HepG2 (cell line): ENCODE measurements around the gene THRB. TPM values are rescaled to one million over a fixed set of nuclear protein-coding genes. Genes with fewer than 3 reads are reported as not detected.
A peak's percentile ranks its signal among the peaks of the same experiment; 100 is the strongest.

Experiments used
- ELF3 ChIP-seq: IDR thresholded peaks from 2 replicates; pipeline ENCODE4 v1.6.1; 2016; ENCODE audit warnings: missing genetic modification reagents, missing compliant biosample characterization
- ETV5 ChIP-seq: IDR thresholded peaks from 2 replicates; pipeline ENCODE4 v1.6.1; 2018; ENCODE audit warnings: missing biosample characterization, missing genetic modification reagents, inconsistent platforms, borderline replicate concordance
- FOXP1 ChIP-seq, 2 experiments: fragments of 450-650 bp in 1 of 2; IDR thresholded peaks; 2 replicates each; pipeline ENCODE4 v1.6.1; 2017 to 2018; ENCODE audit warnings: antibody characterized with exemption in 1 of 2
- HDAC1 ChIP-seq: sonication (generic); formaldehyde crosslinking; IDR thresholded peaks from 2 replicates; pipeline ENCODE4 v1.5.1; 2020; ENCODE audit warnings: mild to moderate bottlenecking, missing genetic modification reagents
- HNF4A ChIP-seq: sonication (generic); formaldehyde crosslinking; IDR thresholded peaks from 2 replicates; pipeline ENCODE4 v1.4.0; 2020; ENCODE audit warnings: missing genetic modification reagents
- HNF4G ChIP-seq, 2 experiments: sonication (generic) in 1 of 2; formaldehyde crosslinking in 1 of 2; IDR thresholded peaks; 2 replicates each; pipeline versions ENCODE4 v1.4.0 to v1.6.1; 2011 to 2020; ENCODE audit warnings: borderline replicate concordance in 2 of 2, low read depth in 2 of 2, mild to moderate bottlenecking in 2 of 2, low read length in 1 of 2, missing genetic modification reagents in 1 of 2, moderate library complexity in 1 of 2
- HOXA9 ChIP-seq: sonication (generic); formaldehyde crosslinking; IDR thresholded peaks from 2 replicates; pipeline ENCODE4 v1.8.1; 2022; ENCODE audit warnings: missing genetic modification reagents, mild to moderate bottlenecking, moderate library complexity, borderline replicate concordance
- KAT8 ChIP-seq: IDR thresholded peaks from 2 replicates; pipeline ENCODE4 v1.6.1; 2016; ENCODE audit warnings: missing genetic modification reagents, missing compliant biosample characterization
- NCOR1 ChIP-seq: fragments of 200-600 bp; sonication (generic); IDR thresholded peaks from 2 replicates; pipeline ENCODE4 v1.7.0; 2017; ENCODE audit warnings: antibody characterized with exemption, low read length, borderline replicate concordance
- NR1H2 ChIP-seq: sonication (generic); formaldehyde crosslinking; IDR thresholded peaks from 2 replicates; pipeline ENCODE4 v1.8.1; 2022; ENCODE audit warnings: low read depth, missing genetic modification reagents, borderline replicate concordance
- POGZ ChIP-seq: sonication (generic); formaldehyde crosslinking; IDR thresholded peaks from 2 replicates; pipeline ENCODE4 v1.4.0; 2020; ENCODE audit warnings: mild to moderate bottlenecking, missing genetic modification reagents
- RARA ChIP-seq: IDR thresholded peaks from 2 replicates; pipeline ENCODE4 v1.6.1; 2016; ENCODE audit warnings: missing genetic modification reagents, missing compliant biosample characterization
- RFX5 ChIP-seq: IDR thresholded peaks from 2 replicates; pipeline ENCODE4 v1.6.1; 2011; ENCODE audit warnings: low read depth, low read length, improper control_type of control experiment
- RFXAP ChIP-seq: sonication (generic); formaldehyde crosslinking; IDR thresholded peaks from 2 replicates; pipeline ENCODE4 v1.4.0; 2020; ENCODE audit warnings: missing genetic modification reagents, borderline replicate concordance
- SAFB2 ChIP-seq: sonication (generic); formaldehyde crosslinking; IDR thresholded peaks from 2 replicates; pipeline ENCODE4 v1.5.1; 2020; ENCODE audit warnings: missing genetic modification reagents, low read depth, mild to moderate bottlenecking, borderline replicate concordance
- SALL1 ChIP-seq: sonication (generic); formaldehyde crosslinking; IDR thresholded peaks from 2 replicates; pipeline ENCODE4 v1.8.0; 2022; ENCODE audit warnings: mild to moderate bottlenecking, missing genetic modification reagents
- SMYD3 ChIP-seq: sonication (generic); formaldehyde crosslinking; IDR thresholded peaks from 2 replicates; pipeline ENCODE4 v1.8.1; 2023; ENCODE audit warnings: mild to moderate bottlenecking, missing genetic modification reagents
- SNRNP70 ChIP-seq: fragments of 200-400 bp; formaldehyde crosslinking; IDR thresholded peaks from 2 replicates; pipeline ENCODE4 v1.6.1; 2017; ENCODE audit warnings: mild to moderate bottlenecking, low read depth, low read length, moderate library complexity
- SOX13 ChIP-seq, 3 experiments: fragments of 450-650 bp in 1 of 3; sonication (generic) in 1 of 3; formaldehyde crosslinking in 1 of 3; IDR thresholded peaks in 2 of 3; conservative IDR thresholded peaks in 1 of 3; 2 replicates each; pipeline versions ENCODE4 v1.5.0 to v1.6.1; 2016 to 2020; ENCODE audit warnings: antibody characterized with exemption in 1 of 3, mild to moderate bottlenecking in 1 of 3, missing compliant biosample characterization in 1 of 3, missing genetic modification reagents in 1 of 3, moderate library complexity in 1 of 3
- SOX6 ChIP-seq, 2 experiments: fragments of 450-650 bp in 1 of 2; sonication (generic) in 1 of 2; formaldehyde crosslinking in 1 of 2; IDR thresholded peaks; 2 replicates each; pipeline versions ENCODE4 v1.4.0 to v1.6.1; 2017 to 2020; ENCODE audit warnings: antibody characterized with exemption in 1 of 2, mild to moderate bottlenecking in 1 of 2, missing genetic modification reagents in 1 of 2
- TBX2 ChIP-seq: sonication (generic); formaldehyde crosslinking; IDR thresholded peaks from 2 replicates; pipeline ENCODE4 v1.5.0; 2020; ENCODE audit warnings: missing genetic modification reagents, mild to moderate bottlenecking, borderline replicate concordance
- TEAD3 ChIP-seq: optimal IDR thresholded peaks from 2 replicates; pipeline ENCODE3; 2016; ENCODE audit warnings: borderline replicate concordance
- ZMAT3 ChIP-seq: sonication (generic); formaldehyde crosslinking; conservative IDR thresholded peaks from 2 replicates; pipeline ENCODE4 v1.7.0; 2021; ENCODE audit warnings: missing genetic modification reagents
- ZNF30 ChIP-seq: sonication (generic); formaldehyde crosslinking; IDR thresholded peaks from 2 replicates; pipeline ENCODE4 v1.5.0; 2020; ENCODE audit warnings: mild to moderate bottlenecking, missing genetic modification reagents
- ZNF383 ChIP-seq: sonication (generic); formaldehyde crosslinking; IDR thresholded peaks from 2 replicates; pipeline ENCODE4 v1.4.0; 2020; ENCODE audit warnings: missing genetic modification reagents, mild to moderate bottlenecking, borderline replicate concordance
- ZNF614 ChIP-seq: IDR thresholded peaks from 2 replicates; pipeline ENCODE4 v1.6.1; 2018; ENCODE audit warnings: missing biosample characterization, missing genetic modification reagents, inconsistent platforms, borderline replicate concordance
- ZNF619 ChIP-seq: sonication (generic); formaldehyde crosslinking; IDR thresholded peaks from 2 replicates; pipeline ENCODE4 v1.4.0; 2020; ENCODE audit warnings: mild to moderate bottlenecking, missing genetic modification reagents
- polyA plus RNA-seq, 8 experiments: library from polyadenylated mRNA; depleted of rRNA in 3 of 8; stranded (reverse) in 7 of 8; unstranded in 1 of 8; fragments of >200 nt; fragmentation: Illumina TruSeq in 4 of 8; extraction: Trizol in 4 of 8; gene quantifications; 2 replicates each; pipeline versions ENCODE4 v1.2.1 to v1.2.3, GENCODE V29; 2011 to 2016; ENCODE audit warnings: low read depth in 4 of 8, missing spikeins in 1 of 8, mixed read lengths in 1 of 8; ENCODE audit not compliant: insufficient read depth in 1 of 8
- total RNA-seq, 5 experiments: library from RNA; depleted of rRNA; stranded (reverse); fragments of >200 nt; fragmentation: Illumina TruSeq; extraction: Trizol; gene quantifications; 2 replicates each; pipeline ENCODE4 v1.2.3, GENCODE V29; 2016; ENCODE audit warnings: low read depth in 1 of 5
- TF ChIP-seq, protein P1 (sequence below): sonication (generic); formaldehyde crosslinking; IDR thresholded peaks from 2 replicates; pipeline ENCODE4 v1.5.0; 2020; ENCODE audit warnings: missing genetic modification reagents, mild to moderate bottlenecking, borderline replicate concordance
- TF ChIP-seq, protein P2 (sequence below): IDR thresholded peaks from 2 replicates; pipeline ENCODE4 v1.6.1; 2016; ENCODE audit warnings: missing genetic modification reagents, missing compliant biosample characterization
- TF ChIP-seq, protein P3 (sequence below): IDR thresholded peaks from 2 replicates; pipeline ENCODE4 v1.6.1; 2012; ENCODE audit warnings: inconsistent platforms

THRB gene
- total and polyA plus RNA-seq, 2 of the 13 experiments (the other 11 are each of a cell fraction or from before 2014, with no cell fraction given) = 4.7 to 22.7 TPM

DNA sequence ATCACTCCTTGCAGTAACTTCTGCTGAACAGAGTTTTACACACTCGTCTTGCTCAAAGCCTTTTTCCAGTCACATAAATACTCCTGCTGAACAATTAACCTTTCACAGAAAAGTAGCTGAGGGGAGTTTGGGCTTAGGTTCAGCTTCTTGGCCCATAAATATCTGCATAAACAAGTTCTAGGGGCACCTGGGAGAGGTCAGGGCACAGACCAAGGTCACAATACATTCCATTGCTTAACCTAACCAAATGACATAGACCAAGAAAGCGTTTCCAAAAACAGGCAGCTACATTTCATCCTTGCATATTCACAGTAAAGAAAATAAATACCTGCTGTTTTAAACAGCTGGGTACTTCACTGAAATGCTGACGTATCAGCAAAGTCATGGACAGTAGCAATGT is 101.3 kb downstream of the THRB start (continued):
- TF ChIP-seq ELF3 (CRISPR knock-in tag) (peak; percentile 38; the same call in 1 of the 2 replicates), HOXA9 (CRISPR knock-in tag) (no peak), POGZ (CRISPR knock-in tag) (peak; percentile 83), KAT8 (peak; percentile 32; the same call in 1 of the 2 replicates), FOXP1 (IDR thresholded peaks at IDR 0.05) (no peak), FOXP1 (CRISPR knock-in tag; IDR thresholded peaks at IDR 0.05) (peak; percentile 67), ZNF614 (0 out of 2 replicates have a peak, but pooled peaks have one; percentile 40), ZNF619 (no peak), SOX6 (IDR thresholded peaks at IDR 0.05) (no peak), SOX6 (CRISPR knock-in tag; IDR thresholded peaks at IDR 0.05) (peak; percentile 63), RARA (CRISPR knock-in tag) (peak; percentile 62), RFX5 (no peak), ETV5 (CRISPR knock-in tag) (no peak), TEAD3 (CRISPR knock-in tag) (peak; percentile 82), TBX2 (peak; percentile 53; the same call in 1 of the 2 replicates), SALL1 (CRISPR knock-in tag) (peak; percentile 67; the same call in 1 of the 2 replicates), ZNF30 (no peak), HDAC1 (CRISPR knock-in tag) (peak; percentile 48; the same call in 1 of the 2 replicates), NCOR1 (peak; percentile 62; the same call in 1 of the 2 replicates), SNRNP70 (no peak), NR1H2 (CRISPR knock-in tag) (no peak), ZMAT3 (no peak), HNF4A (CRISPR knock-in tag) (peak; percentile 93), SOX13 (IDR thresholded peaks at IDR 0.05) (no peak), SOX13 (CRISPR knock-in tag; conservative IDR thresholded peaks at IDR 0.05 in 1 of 2, IDR thresholded peaks at IDR 0.05 in 1 of 2) (peak in 1 of 2 experiments; percentile 44; a peak in 1 of 4 replicates), RFXAP (CRISPR knock-in tag) (no peak), SAFB2 (CRISPR knock-in tag) (no peak), ZNF383 (CRISPR knock-in tag) (no peak), SMYD3 (no peak), HNF4G (IDR thresholded peaks at IDR 0.05; ENCODE audit: borderline replicate concordance, low read depth, low read length) (peak; percentile 63), HNF4G (CRISPR knock-in tag; IDR thresholded peaks at IDR 0.05; ENCODE audit: borderline replicate concordance, low read depth) (no peak)
- TF ChIP-seq, protein P1, sequence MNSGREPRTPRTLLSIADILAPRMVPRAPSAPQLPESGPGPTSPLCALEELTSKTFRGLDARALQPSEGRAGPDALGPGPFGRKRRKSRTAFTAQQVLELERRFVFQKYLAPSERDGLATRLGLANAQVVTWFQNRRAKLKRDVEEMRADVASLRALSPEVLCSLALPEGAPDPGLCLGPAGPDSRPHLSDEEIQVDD (CRISPR knock-in tag) = no peak
- TF ChIP-seq, protein P2, sequence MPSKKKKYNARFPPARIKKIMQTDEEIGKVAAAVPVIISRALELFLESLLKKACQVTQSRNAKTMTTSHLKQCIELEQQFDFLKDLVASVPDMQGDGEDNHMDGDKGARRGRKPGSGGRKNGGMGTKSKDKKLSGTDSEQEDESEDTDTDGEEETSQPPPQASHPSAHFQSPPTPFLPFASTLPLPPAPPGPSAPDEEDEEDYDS (CRISPR knock-in tag) = peak; percentile 33; the same call in 1 of the 2 replicates
- TF ChIP-seq, protein P3, sequence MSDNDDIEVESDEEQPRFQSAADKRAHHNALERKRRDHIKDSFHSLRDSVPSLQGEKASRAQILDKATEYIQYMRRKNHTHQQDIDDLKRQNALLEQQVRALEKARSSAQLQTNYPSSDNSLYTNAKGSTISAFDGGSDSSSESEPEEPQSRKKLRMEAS = no peak
